ENCODE data around the gene ESPN.
"Not testable (repeated sequence)": the region's sequence is repeated elsewhere in the genome, so short reads cannot be mapped to it uniquely, and the experiment has no call there.

The ESPN gene

GRCh38 chr1:6431645-6432579 is 7.3 kb downstream of the ESPN start:
- ChIA-PET POLR2A (interaction anchor here (0.7 kb wide), 2 partner anchors 8 to 55 kb away, joined by 8 read pairs; no protein-coding TSS in a partner anchor), CTCF (interaction anchor here (0.6 to 4.0 kb wide), 4 partner anchors 9 to 81 kb away, joined by 3 to 22 read pairs (median 4); no protein-coding TSS in a partner anchor)
- H3K4me1 ChIP-seq (ENCODE audit: control insufficient read depth, insufficient read depth, low read length); H3K36me3 ChIP-seq (ENCODE audit: control insufficient read depth in 2 of 2, insufficient read depth in 1 of 2, low read length in 2 of 2); H3K9me3 ChIP-seq (ENCODE audit: control insufficient read depth, insufficient read depth, low read depth, low read length); H3K4me3 ChIP-seq (ENCODE audit: low read depth, low read length); H3K27ac ChIP-seq (ENCODE audit: extremely low read depth, low read depth, low read length): not testable (repeated sequence)
- peak; percentile 98 for TF ChIP-seq ZNF664 (tag by site-specific recombination; IDR thresholded peaks at IDR 0.05)

- Histone ChIP-seq H3K4me3 (ENCODE audit: low read depth, low read length) (no peak overlapping the region), H3K4me1 (ENCODE audit: control insufficient read depth, insufficient read depth, low read length) (no peaks in the 10 kb centered on the region), H3K27ac (ENCODE audit: extremely low read depth, low read depth, low read length) (no peak overlapping the region), H3K36me3 (ENCODE audit: control insufficient read depth in 2 of 2, insufficient read depth in 1 of 2, low read length in 2 of 2) (no peaks in the 10 kb centered on the region), H3K9me3 (ENCODE audit: control insufficient read depth, insufficient read depth, low read depth, low read length) (no peaks in the 10 kb centered on the region)
- ChIA-PET POLR2A (no interaction called here), CTCF (interaction anchor here (0.6 to 4.0 kb wide), 4 partner anchors 11 to 284 kb away, joined by 3 to 22 read pairs (median 3); no protein-coding TSS in a partner anchor)
- no peak for TF ChIP-seq CTCF (tag by site-specific recombination; IDR thresholded peaks at IDR 0.05)
Observed at GRCh38 chr1:6434186-6434585, 9.6 kb downstream of the ESPN start.

GRCh38 chr1:6435129-6435528 is 10.6 kb downstream of the ESPN start:
- CTCF ChIA-PET: interaction anchor here (0.6 to 4.0 kb wide), 3 partner anchors 12 to 198 kb away, joined by 3 to 22 read pairs (median 5); no protein-coding TSS in a partner anchor
- H3K36me3 ChIP-seq (ENCODE audit: control insufficient read depth in 2 of 2, insufficient read depth in 1 of 2, low read length in 2 of 2): no peaks in the 10 kb centered on the region
- H3K4me1 ChIP-seq (ENCODE audit: control insufficient read depth, insufficient read depth, low read length): no peaks in the 10 kb centered on the region
- H3K4me3 ChIP-seq (ENCODE audit: low read depth, low read length): no peak overlapping the region
- H3K9me3 ChIP-seq (ENCODE audit: control insufficient read depth, insufficient read depth, low read depth, low read length): no peaks in the 10 kb centered on the region
- TF ChIP-seq ZNF645 (tag by site-specific recombination; IDR thresholded peaks at IDR 0.05) (no peak), ZNF223 (tag by site-specific recombination; IDR thresholded peaks at IDR 0.05) (no peak), ZBTB48 (tag by site-specific recombination; IDR thresholded peaks at IDR 0.05) (no peak), SCRT2 (tag by site-specific recombination; IDR thresholded peaks at IDR 0.05) (no peak), OSR2 (tag by site-specific recombination; IDR thresholded peaks at IDR 0.05) (no peak), ZNF350 (tag by site-specific recombination; IDR thresholded peaks at IDR 0.05) (no peak)
- no peak overlapping the region for H3K27ac ChIP-seq (ENCODE audit: extremely low read depth, low read depth, low read length)
- POLR2A ChIA-PET: no interaction called here

- H3K9me3 ChIP-seq (ENCODE audit: control insufficient read depth, insufficient read depth, low read depth, low read length): no peaks in the 10 kb centered on the region
- H3K27ac ChIP-seq (ENCODE audit: extremely low read depth, low read depth, low read length): no peak overlapping the region
- H3K4me3 ChIP-seq (ENCODE audit: low read depth, low read length): no peak overlapping the region
- CTCF ChIA-PET: interaction anchor here (4.0 to 8.7 kb wide), 2 partner anchors 13 to 15 kb away, joined by 22 to 117 read pairs; partner anchors contain the start of gene HES2
- POLR2A ChIA-PET: no interaction called here
- H3K36me3 ChIP-seq (ENCODE audit: control insufficient read depth in 2 of 2, insufficient read depth in 1 of 2, low read length in 2 of 2): no peaks in the 10 kb centered on the region
- no peaks in the 10 kb centered on the region for H3K4me1 ChIP-seq (ENCODE audit: control insufficient read depth, insufficient read depth, low read length)
- TF ChIP-seq ZNF501 (tag by site-specific recombination; IDR thresholded peaks at IDR 0.05): no peak
- no peak for TF ChIP-seq ZNF830 (tag by site-specific recombination; IDR thresholded peaks at IDR 0.05; ENCODE audit: low read depth)
- TF ChIP-seq REPIN1 (tag by site-specific recombination; IDR thresholded peaks at IDR 0.05; ENCODE audit: low read depth): no peak
- TF ChIP-seq ZNF133 (tag by site-specific recombination; IDR thresholded peaks at IDR 0.05): no peak
- no peak for TF ChIP-seq ZNF624 (tag by site-specific recombination; IDR thresholded peaks at IDR 0.05)
- TF ChIP-seq ZNF48 (tag by site-specific recombination; IDR thresholded peaks at IDR 0.05): no peak
- TF ChIP-seq ZFHX2 (tag by site-specific recombination; conservative IDR thresholded peaks at IDR 0.05): no peak
- TF ChIP-seq ZNF292 (tag by site-specific recombination; IDR thresholded peaks at IDR 0.05; ENCODE audit: borderline replicate concordance, low read depth): no peak
- no peak for TF ChIP-seq ZNF701 (tag by site-specific recombination; IDR thresholded peaks at IDR 0.05)
- TF ChIP-seq ZNF664 (tag by site-specific recombination; IDR thresholded peaks at IDR 0.05): no peak
- TF ChIP-seq ZNF24 (tag by site-specific recombination; IDR thresholded peaks at IDR 0.05): no peak
- TF ChIP-seq ZNF658 (tag by site-specific recombination; IDR thresholded peaks at IDR 0.05): no peak
- no peak for TF ChIP-seq WT1 (tag by site-specific recombination; IDR thresholded peaks at IDR 0.05)
- no peak for TF ChIP-seq ZNF426 (tag by site-specific recombination; IDR thresholded peaks at IDR 0.05)
- no peak for TF ChIP-seq ZNF274 (IDR thresholded peaks at IDR 0.05; ENCODE audit: low read length)
- TF ChIP-seq ZNF274 (tag by site-specific recombination; IDR thresholded peaks at IDR 0.05; ENCODE audit: borderline replicate concordance): no peak
- TF ChIP-seq PRDM6 (tag by site-specific recombination; IDR thresholded peaks at IDR 0.05): no peak
Observed at GRCh38 chr1:6435547-6435946, 11.0 kb downstream of the ESPN start.
